ENCODE data around the gene NR3C2.

DNA sequence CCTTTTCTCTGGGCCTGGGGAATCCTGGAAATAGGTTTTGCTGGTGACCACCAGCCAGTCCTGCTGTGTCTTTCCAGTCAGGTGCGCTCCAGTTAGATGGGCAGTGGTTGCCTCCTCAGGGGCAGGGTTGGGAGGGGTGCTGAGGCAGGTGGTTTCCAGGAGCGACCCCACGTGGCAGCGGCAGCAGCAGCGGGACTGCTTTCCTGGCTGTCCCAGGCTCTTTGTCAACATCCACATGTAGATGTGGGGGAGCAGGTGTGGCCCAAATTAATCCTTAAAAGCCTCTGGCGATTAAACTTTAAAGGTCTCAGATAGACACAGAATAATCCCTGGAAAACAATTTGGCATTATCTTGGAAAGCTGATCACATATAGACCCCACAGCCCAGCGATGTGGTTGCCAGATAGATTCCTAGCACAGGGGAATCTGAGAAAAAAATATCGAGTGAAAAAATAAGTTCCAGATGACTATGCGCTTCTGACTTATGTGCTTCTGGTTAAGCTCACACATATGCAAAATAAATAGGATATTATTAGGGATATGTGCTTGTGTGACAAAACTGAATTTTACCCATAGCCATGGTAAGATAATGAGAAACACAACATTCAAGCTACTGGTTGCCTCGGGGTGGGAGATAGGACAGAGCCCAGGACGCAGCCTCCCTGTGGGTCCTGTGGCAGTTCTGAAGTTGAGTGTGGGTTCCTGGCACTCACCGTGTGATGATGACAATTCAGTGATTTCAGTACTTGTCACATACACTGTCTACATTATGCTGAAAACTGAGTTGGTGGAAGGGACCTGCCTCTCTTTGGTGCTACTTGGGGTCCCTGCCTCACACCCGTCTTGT lies 373.9 kb downstream of the NR3C2 start:
- TF ChIP-seq, protein P1, sequence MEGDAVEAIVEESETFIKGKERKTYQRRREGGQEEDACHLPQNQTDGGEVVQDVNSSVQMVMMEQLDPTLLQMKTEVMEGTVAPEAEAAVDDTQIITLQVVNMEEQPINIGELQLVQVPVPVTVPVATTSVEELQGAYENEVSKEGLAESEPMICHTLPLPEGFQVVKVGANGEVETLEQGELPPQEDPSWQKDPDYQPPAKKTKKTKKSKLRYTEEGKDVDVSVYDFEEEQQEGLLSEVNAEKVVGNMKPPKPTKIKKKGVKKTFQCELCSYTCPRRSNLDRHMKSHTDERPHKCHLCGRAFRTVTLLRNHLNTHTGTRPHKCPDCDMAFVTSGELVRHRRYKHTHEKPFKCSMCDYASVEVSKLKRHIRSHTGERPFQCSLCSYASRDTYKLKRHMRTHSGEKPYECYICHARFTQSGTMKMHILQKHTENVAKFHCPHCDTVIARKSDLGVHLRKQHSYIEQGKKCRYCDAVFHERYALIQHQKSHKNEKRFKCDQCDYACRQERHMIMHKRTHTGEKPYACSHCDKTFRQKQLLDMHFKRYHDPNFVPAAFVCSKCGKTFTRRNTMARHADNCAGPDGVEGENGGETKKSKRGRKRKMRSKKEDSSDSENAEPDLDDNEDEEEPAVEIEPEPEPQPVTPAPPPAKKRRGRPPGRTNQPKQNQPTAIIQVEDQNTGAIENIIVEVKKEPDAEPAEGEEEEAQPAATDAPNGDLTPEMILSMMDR (conservative IDR thresholded peaks at IDR 0.05; ENCODE audit: low read depth, low read length): no peak
- no peak for TF ChIP-seq EZH2 (IDR thresholded peaks at IDR 0.05; ENCODE audit: low read length, unreplicated experiment)
